Measurements from ENCODE around the gene CBY2. TPM values are rescaled to one million over a fixed set of nuclear protein-coding genes. Genes with fewer than 3 reads are reported as not detected.

Gene CBY2
- total and polyA plus RNA-seq, 4 donors, result not detected

DNA sequence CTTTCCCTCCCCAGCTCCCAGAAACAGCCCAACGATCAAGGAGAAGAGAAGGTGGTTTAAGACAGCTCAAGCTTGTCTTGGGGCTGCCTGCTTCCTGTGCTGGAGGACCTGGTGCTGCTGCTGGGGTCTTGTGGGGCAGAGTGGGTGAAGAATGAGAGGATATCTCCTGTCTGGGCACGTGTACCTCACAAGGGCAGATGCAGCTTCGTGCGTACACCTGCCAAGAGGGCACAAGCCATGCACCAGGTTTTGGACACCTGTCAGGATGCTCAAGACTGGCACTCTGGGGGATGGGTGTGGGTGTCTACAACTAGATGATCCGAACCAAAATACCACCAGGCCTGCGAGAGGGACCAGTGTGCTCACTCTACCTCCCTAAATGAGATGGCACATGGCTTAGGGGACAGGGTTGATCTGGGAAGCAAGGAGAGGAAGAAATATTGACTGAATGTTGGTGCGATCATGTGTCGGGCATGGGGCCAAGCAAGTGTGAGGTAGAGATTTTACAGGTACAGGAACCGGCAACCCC lies 2.2 kb downstream of the CBY2 start:
- no peak for DNase-seq
- H3K9me3 ChIP-seq (ENCODE audit: control insufficient read depth in 4 of 4, insufficient read depth in 3 of 4, low read length in 3 of 4), result no peaks in the 10 kb centered on the region
- H3K4me1 ChIP-seq (ENCODE audit: control insufficient read depth in 5 of 5, insufficient read depth in 5 of 5, low read length in 5 of 5), result no peaks in the 10 kb centered on the region
- H3K9ac ChIP-seq (ENCODE audit: insufficient read depth in 1 of 2, low read length in 2 of 2), result no peak overlapping the region
- TF ChIP-seq, protein P1, sequence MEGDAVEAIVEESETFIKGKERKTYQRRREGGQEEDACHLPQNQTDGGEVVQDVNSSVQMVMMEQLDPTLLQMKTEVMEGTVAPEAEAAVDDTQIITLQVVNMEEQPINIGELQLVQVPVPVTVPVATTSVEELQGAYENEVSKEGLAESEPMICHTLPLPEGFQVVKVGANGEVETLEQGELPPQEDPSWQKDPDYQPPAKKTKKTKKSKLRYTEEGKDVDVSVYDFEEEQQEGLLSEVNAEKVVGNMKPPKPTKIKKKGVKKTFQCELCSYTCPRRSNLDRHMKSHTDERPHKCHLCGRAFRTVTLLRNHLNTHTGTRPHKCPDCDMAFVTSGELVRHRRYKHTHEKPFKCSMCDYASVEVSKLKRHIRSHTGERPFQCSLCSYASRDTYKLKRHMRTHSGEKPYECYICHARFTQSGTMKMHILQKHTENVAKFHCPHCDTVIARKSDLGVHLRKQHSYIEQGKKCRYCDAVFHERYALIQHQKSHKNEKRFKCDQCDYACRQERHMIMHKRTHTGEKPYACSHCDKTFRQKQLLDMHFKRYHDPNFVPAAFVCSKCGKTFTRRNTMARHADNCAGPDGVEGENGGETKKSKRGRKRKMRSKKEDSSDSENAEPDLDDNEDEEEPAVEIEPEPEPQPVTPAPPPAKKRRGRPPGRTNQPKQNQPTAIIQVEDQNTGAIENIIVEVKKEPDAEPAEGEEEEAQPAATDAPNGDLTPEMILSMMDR (IDR thresholded peaks at IDR 0.05; ENCODE audit: control extremely low read depth, extremely low read depth), result no peak
- 91 to 97% methylated on average over 9 of the region's 9 CpGs for WGBS, 2 donors
- ATAC-seq (ENCODE audit: insufficient read depth, low FRiP score), result no peak
- H3K36me3 ChIP-seq (ENCODE audit: control insufficient read depth in 4 of 4, insufficient read depth in 4 of 4, low read length in 4 of 4), result no peaks in the 10 kb centered on the region
- H3K4me3 ChIP-seq, result no peak overlapping the region
- H3K27ac ChIP-seq (ENCODE audit: low read depth in 1 of 2, low read length in 1 of 2), result no peak overlapping the region
- peaks cover 0 to 3% (median 0%) of the 10 kb centered on the region in 3 donors for H3K27me3 ChIP-seq (ENCODE audit: control insufficient read depth in 3 of 3, insufficient read depth in 3 of 3, low read length in 2 of 3)

DNA sequence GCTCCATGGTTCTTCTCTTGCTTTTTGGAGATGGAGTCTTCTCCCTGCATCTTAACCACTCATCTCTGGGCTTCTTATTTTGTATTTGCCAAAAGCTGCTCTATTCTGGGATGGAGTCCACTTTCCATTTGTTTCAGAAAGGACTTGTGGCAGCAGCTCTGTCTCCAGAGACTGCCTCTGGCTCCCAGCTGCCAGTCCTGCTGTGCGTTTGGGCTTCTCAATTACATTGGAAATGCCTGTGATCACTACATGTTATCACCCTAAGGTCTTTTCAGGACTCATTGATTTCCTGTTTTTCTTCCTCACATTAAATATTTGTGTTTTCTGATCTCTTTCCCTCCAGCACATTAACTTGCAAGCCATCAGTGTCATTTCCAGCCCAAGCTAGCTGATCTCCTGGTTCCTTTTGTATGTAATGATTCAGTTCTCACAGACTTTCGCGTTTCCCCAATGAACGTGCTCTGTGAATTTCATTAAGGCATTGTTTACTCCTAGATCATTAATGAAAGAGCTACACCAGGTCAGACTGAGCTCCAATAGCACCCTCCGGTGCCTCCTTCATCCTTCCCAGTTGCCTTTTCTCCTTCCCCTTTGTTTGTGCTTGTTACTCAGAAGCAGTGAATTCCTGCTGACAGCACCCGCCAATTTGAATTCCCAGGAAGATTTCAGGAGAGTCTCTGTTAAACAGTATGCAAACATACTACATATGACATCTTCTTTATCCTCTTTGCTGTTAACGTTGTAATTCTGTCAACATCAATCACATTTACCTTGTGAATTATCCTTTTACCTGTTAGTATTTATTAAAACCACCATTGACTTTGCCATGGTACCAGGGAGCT lies 3.0 kb downstream of the CBY2 start:
- Histone ChIP-seq H3K9ac (ENCODE audit: insufficient read depth in 1 of 2, low read length in 2 of 2) (no peak overlapping the region), H3K4me1 (ENCODE audit: control insufficient read depth in 5 of 5, insufficient read depth in 5 of 5, low read length in 5 of 5) (no peaks in the 10 kb centered on the region), H3K27ac (ENCODE audit: low read depth in 1 of 2, low read length in 1 of 2) (no peak overlapping the region), H3K36me3 (ENCODE audit: control insufficient read depth in 4 of 4, insufficient read depth in 4 of 4, low read length in 4 of 4) (no peaks in the 10 kb centered on the region), H3K4me3 (no peak overlapping the region), H3K9me3 (ENCODE audit: control insufficient read depth in 4 of 4, insufficient read depth in 3 of 4, low read length in 3 of 4) (no peaks in the 10 kb centered on the region), H3K27me3 (ENCODE audit: control insufficient read depth in 3 of 3, insufficient read depth in 3 of 3, low read length in 2 of 3) (peaks cover 0 to 3% (median 0%) of the 10 kb centered on the region in 3 donors)
- TF ChIP-seq, protein P1 (IDR thresholded peaks at IDR 0.05; ENCODE audit: control extremely low read depth, extremely low read depth), result no peak
- DNase-seq (no peak), ATAC-seq (ENCODE audit: insufficient read depth, low FRiP score) (no peak)
- WGBS, 2 donors, result 67 to 76% methylated on average over 7 of the region's 7 CpGs

DNA sequence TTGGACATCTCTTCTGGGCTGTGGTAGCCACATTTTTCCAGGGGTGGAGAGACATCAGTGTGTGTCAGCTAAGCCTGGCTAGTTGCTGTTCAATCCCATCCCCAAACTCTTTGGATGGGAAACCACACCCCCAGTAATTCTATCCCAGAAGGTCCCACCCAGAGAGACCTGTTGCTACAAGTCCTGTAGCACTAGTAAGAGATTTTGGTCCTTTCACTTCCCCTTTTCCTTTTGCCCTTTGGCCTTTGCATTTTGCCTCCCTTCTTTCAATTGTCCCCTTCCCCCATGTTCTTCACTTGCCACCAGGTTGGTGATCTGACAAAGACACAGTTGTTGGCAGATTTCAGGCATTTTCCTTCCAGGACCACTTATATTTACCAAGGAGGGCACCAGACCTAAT lies 3.8 kb downstream of the CBY2 start:
- ATAC-seq (ENCODE audit: insufficient read depth, low FRiP score), result no peak
- TF ChIP-seq, protein P1 (IDR thresholded peaks at IDR 0.05; ENCODE audit: control extremely low read depth, extremely low read depth), result no peak
- Histone ChIP-seq H3K27me3 (ENCODE audit: control insufficient read depth in 3 of 3, insufficient read depth in 3 of 3, low read length in 2 of 3) (peaks cover 0 to 3% (median 0%) of the 10 kb centered on the region in 3 donors), H3K4me1 (ENCODE audit: control insufficient read depth in 5 of 5, insufficient read depth in 5 of 5, low read length in 5 of 5) (no peaks in the 10 kb centered on the region), H3K27ac (ENCODE audit: low read depth in 1 of 2, low read length in 1 of 2) (no peak overlapping the region), H3K36me3 (ENCODE audit: control insufficient read depth in 4 of 4, insufficient read depth in 4 of 4, low read length in 4 of 4) (no peaks in the 10 kb centered on the region), H3K9ac (ENCODE audit: insufficient read depth in 1 of 2, low read length in 2 of 2) (no peak overlapping the region), H3K4me3 (no peak overlapping the region), H3K9me3 (ENCODE audit: control insufficient read depth in 4 of 4, insufficient read depth in 3 of 4, low read length in 3 of 4) (no peaks in the 10 kb centered on the region)
- DNase-seq, result no peak
